Trophoblast cell (in vitro differentiated cells and primary cell): ENCODE measurements around the gene RSBN1L.

ENCODE experiments used
- DNase-seq, 2 donors: peaks; one replicate each; pipeline ENCODE4 v3.0.0-alpha.2; 2016
- H2AFZ ChIP-seq: 2 replicates; pipeline ENCODE4 v1.6.1; 2013; ENCODE audit warnings: low read length, moderate library complexity, mild to moderate bottlenecking; ENCODE audit not compliant: insufficient read depth, poor library complexity
- H2AK5ac ChIP-seq: 2 replicates; pipeline ENCODE4 v1.6.1; 2013; ENCODE audit warnings: mild to moderate bottlenecking, low read length
- H2BK120ac ChIP-seq: 2 replicates; pipeline ENCODE4 v1.6.1; 2013; ENCODE audit warnings: low read length, mild to moderate bottlenecking, moderate library complexity; ENCODE audit not compliant: insufficient read depth, poor library complexity
- H2BK12ac ChIP-seq: 2 replicates; pipeline ENCODE4 v1.6.1; 2013; ENCODE audit warnings: mild to moderate bottlenecking, low read length, moderate library complexity
- H2BK5ac ChIP-seq: 2 replicates; pipeline ENCODE4 v1.6.1; 2013; ENCODE audit warnings: low read length, low read depth, moderate library complexity, mild to moderate bottlenecking; ENCODE audit not compliant: poor library complexity
- H3K14ac ChIP-seq: 2 replicates; pipeline ENCODE4 v1.6.1; 2013; ENCODE audit warnings: mild to moderate bottlenecking, low read length
- H3K18ac ChIP-seq: 2 replicates; pipeline ENCODE4 v1.6.1; 2013; ENCODE audit warnings: mild to moderate bottlenecking, low read length
- H3K23ac ChIP-seq: 2 replicates; pipeline ENCODE4 v1.6.1; 2013; ENCODE audit warnings: low read length
- H3K27ac ChIP-seq: 2 replicates; pipeline ENCODE4 v1.5.1; 2013; ENCODE audit warnings: low read depth, mild to moderate bottlenecking, inconsistent platforms, low read length, moderate library complexity
- H3K27me3 ChIP-seq: 2 replicates; pipeline ENCODE4 v1.6.1; 2013; ENCODE audit warnings: inconsistent platforms, mild to moderate bottlenecking, low read length, moderate library complexity; ENCODE audit not compliant: insufficient read depth
- H3K36me3 ChIP-seq, 2 experiments: 1 replicate in 1 of 2; 2 replicates in 1 of 2; pipeline ENCODE4 v1.6.1; 2013; ENCODE audit warnings: low read length in 2 of 2, mild to moderate bottlenecking in 2 of 2, moderate library complexity in 1 of 2; ENCODE audit not compliant: insufficient read depth in 2 of 2, control insufficient read depth in 1 of 2
- H3K4ac ChIP-seq: 2 replicates; pipeline ENCODE4 v1.6.1; 2013; ENCODE audit warnings: low read depth, mild to moderate bottlenecking, low read length, moderate library complexity
- H3K4me1 ChIP-seq, 2 experiments: 1 replicate in 1 of 2; 2 replicates in 1 of 2; pipeline ENCODE4 v1.6.1; 2013; ENCODE audit warnings: low read length in 2 of 2, mild to moderate bottlenecking in 2 of 2, moderate library complexity in 1 of 2; ENCODE audit not compliant: insufficient read depth in 2 of 2, control insufficient read depth in 1 of 2
- H3K4me2 ChIP-seq: 2 replicates; pipeline ENCODE4 v1.6.1; 2013; ENCODE audit warnings: inconsistent platforms, mild to moderate bottlenecking, low read length, moderate library complexity
- H3K4me3 ChIP-seq: 2 replicates; pipeline ENCODE4 v1.5.1; 2013; ENCODE audit warnings: mild to moderate bottlenecking, low read depth, low read length, inconsistent platforms
- H3K79me1 ChIP-seq: one replicate; pipeline ENCODE4 v1.6.1; 2013; ENCODE audit warnings: low read length
- H3K79me2 ChIP-seq: 2 replicates; pipeline ENCODE4 v1.6.1; 2013; ENCODE audit warnings: low read length, mild to moderate bottlenecking; ENCODE audit not compliant: control insufficient read depth, insufficient read depth, poor library complexity
- H3K9ac ChIP-seq: 2 replicates; pipeline ENCODE4 v1.6.1; 2013; ENCODE audit warnings: mild to moderate bottlenecking, low read length
- H3K9me3 ChIP-seq: 2 replicates; pipeline ENCODE4 v1.6.1; 2013; ENCODE audit warnings: low read depth, mild to moderate bottlenecking, control low read depth, inconsistent platforms, low read length; ENCODE audit not compliant: insufficient read depth
- H4K12ac ChIP-seq: 2 replicates; pipeline ENCODE4 v1.6.1; 2013; ENCODE audit warnings: low read depth, mild to moderate bottlenecking, low read length, moderate library complexity
- H4K8ac ChIP-seq: 2 replicates; pipeline ENCODE4 v1.6.1; 2013; ENCODE audit warnings: low read depth, mild to moderate bottlenecking, low read length, moderate library complexity
- H4K91ac ChIP-seq: one replicate; pipeline ENCODE4 v1.6.1; 2013; ENCODE audit warnings: low read depth, mild to moderate bottlenecking, low read length, moderate library complexity
- WGBS: extraction: QIAGEN DNeasy Blood & Tissue Kit; methylation state at CpG from one replicate; pipeline ENCODE4 v1.1.7; 2013; ENCODE audit warnings: missing lambda C conversion rate; ENCODE audit not compliant: insufficient read length, insufficient coverage; ENCODE audit errors: extremely low coverage; 5-methylcytosine and 5-hydroxymethylcytosine counted together

RSBN1L gene

DNA sequence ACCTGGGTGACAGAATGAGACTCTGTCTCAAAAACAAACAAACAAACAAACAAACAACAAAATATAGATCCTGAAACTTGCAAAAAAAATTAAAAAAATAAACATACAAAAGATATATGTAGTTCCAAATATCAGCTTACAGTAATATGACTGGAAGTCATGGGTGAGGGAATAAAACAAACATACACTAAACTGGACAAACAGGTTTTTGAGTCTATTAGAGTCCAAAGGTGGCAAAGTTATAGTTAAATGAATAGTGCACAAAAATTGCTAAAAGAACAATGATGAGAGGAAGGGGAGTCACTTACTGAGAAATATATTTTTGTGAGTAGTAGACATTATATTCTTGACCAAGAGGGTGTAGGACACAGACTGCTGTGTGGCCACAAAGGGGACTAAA is 16.7 kb upstream of the RSBN1L start:
- DNase-seq, result peak in 1 of 2 donors; percentile 53
- H3K79me1 ChIP-seq, result no peaks in the 10 kb centered on the region

GRCh38 chr7:77680266-77680665 is 16.0 kb upstream of the RSBN1L start:
- H3K27me3 ChIP-seq, result no peaks in the 10 kb centered on the region
- WGBS, result no CpG with 5 or more reads among the region's 7 CpGs
- no peaks in the 10 kb centered on the region for H3K4me1 ChIP-seq
- peaks cover 0 to 4% of the 10 kb centered on the region in 2 experiments for H3K36me3 ChIP-seq
- H3K9ac ChIP-seq, result no peak overlapping the region
- H3K4me3 ChIP-seq, result no peak overlapping the region
- no peak overlapping the region for H3K18ac ChIP-seq
- no peak overlapping the region for H3K14ac ChIP-seq
- no peaks in the 10 kb centered on the region for H3K79me1 ChIP-seq
- no peaks in the 10 kb centered on the region for H3K9me3 ChIP-seq
- H2BK120ac ChIP-seq, result no peak overlapping the region
- no peak overlapping the region for H3K4ac ChIP-seq
- H4K8ac ChIP-seq, result no peak overlapping the region
- H3K27ac ChIP-seq, result no peak overlapping the region
- no peak overlapping the region for H3K4me2 ChIP-seq
- DNase-seq, result no peak
- H2AK5ac ChIP-seq, result no peak overlapping the region
- no peak overlapping the region for H4K12ac ChIP-seq
- H3K23ac ChIP-seq, result no peak overlapping the region
- H2BK5ac ChIP-seq, result no peak overlapping the region
- H2BK12ac ChIP-seq, result no peak overlapping the region
- H3K79me2 ChIP-seq, result no peaks in the 10 kb centered on the region
- H4K91ac ChIP-seq, result no peak overlapping the region
- no peak overlapping the region for H2AFZ ChIP-seq

More for the DNA sequence above, 16.7 kb upstream of the RSBN1L start:
- H3K4me3 ChIP-seq, result no peak overlapping the region
- no peak overlapping the region for H3K27ac ChIP-seq
- H3K4me2 ChIP-seq, result no peak overlapping the region
- no peak overlapping the region for H2BK5ac ChIP-seq
- no peak overlapping the region for H2AK5ac ChIP-seq
- H4K91ac ChIP-seq, result no peak overlapping the region
- no peak overlapping the region for H2AFZ ChIP-seq
- no peak overlapping the region for H4K12ac ChIP-seq
- H3K36me3 ChIP-seq, result peaks cover 0 to 4% of the 10 kb centered on the region in 2 experiments
- H3K18ac ChIP-seq, result no peak overlapping the region
- H3K4me1 ChIP-seq, result no peaks in the 10 kb centered on the region
- H3K23ac ChIP-seq, result no peak overlapping the region
- H2BK120ac ChIP-seq, result no peak overlapping the region
- no peaks in the 10 kb centered on the region for H3K9me3 ChIP-seq
- H2BK12ac ChIP-seq, result no peak overlapping the region
- H3K79me2 ChIP-seq, result no peaks in the 10 kb centered on the region
- no peak overlapping the region for H3K14ac ChIP-seq
- no peak overlapping the region for H4K8ac ChIP-seq
- H3K9ac ChIP-seq, result no peak overlapping the region
- H3K27me3 ChIP-seq, result no peaks in the 10 kb centered on the region
- no peak overlapping the region for H3K4ac ChIP-seq

GRCh38 chr7:77684030-77684429 is 12.2 kb upstream of the RSBN1L start:
- no peak overlapping the region for H2BK5ac ChIP-seq
- H4K91ac ChIP-seq, result no peak overlapping the region
- H2BK120ac ChIP-seq, result no peak overlapping the region
- H3K4ac ChIP-seq, result no peak overlapping the region
- no CpG with 5 or more reads among the region's 9 CpGs for WGBS
- no peak overlapping the region for H2BK12ac ChIP-seq
- no peaks in the 10 kb centered on the region for H3K79me2 ChIP-seq
- no peaks in the 10 kb centered on the region for H3K79me1 ChIP-seq
- H3K4me3 ChIP-seq, result no peak overlapping the region
- no peak overlapping the region for H3K23ac ChIP-seq
- no peak overlapping the region for H3K9ac ChIP-seq
- H3K9me3 ChIP-seq, result no peaks in the 10 kb centered on the region
- no peak overlapping the region for H4K12ac ChIP-seq
- no peaks in the 10 kb centered on the region for H3K4me1 ChIP-seq
- no peak overlapping the region for H3K18ac ChIP-seq
- H2AK5ac ChIP-seq, result no peak overlapping the region
- no peak overlapping the region for H4K8ac ChIP-seq
- peaks cover 0 to 4% of the 10 kb centered on the region in 2 experiments for H3K36me3 ChIP-seq
- H3K4me2 ChIP-seq, result no peak overlapping the region
- H3K27me3 ChIP-seq, result no peaks in the 10 kb centered on the region
- no peak overlapping the region for H2AFZ ChIP-seq
- DNase-seq, result peak; percentile 97 to 99
- no peak overlapping the region for H3K27ac ChIP-seq
- H3K14ac ChIP-seq, result no peak overlapping the region

- Histone ChIP-seq H3K79me2 (no peaks in the 10 kb centered on the region), H3K9ac (no peak overlapping the region), H3K27me3 (no peaks in the 10 kb centered on the region), H2BK12ac (no peak overlapping the region), H3K14ac (no peak overlapping the region), H3K36me3 (peaks cover 0 to 7% of the 10 kb centered on the region in 2 experiments), H4K12ac (no peak overlapping the region), H3K18ac (no peak overlapping the region), H3K27ac (no peak overlapping the region), H3K4ac (no peak overlapping the region), H4K91ac (no peak overlapping the region), H3K79me1 (no peaks in the 10 kb centered on the region), H3K23ac (no peak overlapping the region), H4K8ac (no peak overlapping the region), H3K4me2 (no peak overlapping the region), H2BK120ac (no peak overlapping the region), H3K4me3 (no peak overlapping the region), H3K9me3 (no peaks in the 10 kb centered on the region), H3K4me1 (no peaks in the 10 kb centered on the region), H2AK5ac (no peak overlapping the region), H2BK5ac (no peak overlapping the region), H2AFZ (no peak overlapping the region)
- WGBS, result no CpG with 5 or more reads among the region's 5 CpGs
- peak; percentile 53 to 87 for DNase-seq
Measured at GRCh38 chr7:77685233-77685632, 11.0 kb upstream of the RSBN1L start.
